Ascending aorta (tissue), 2 donors: ENCODE results near the gene CNKSR2. TPM values are rescaled to one million over a fixed set of nuclear protein-coding genes. Genes with fewer than 3 reads are reported as not detected.
A peak's percentile ranks its signal among the peaks of the same experiment; 100 is the strongest.
"Not testable (repeated sequence)": the region's sequence is repeated elsewhere in the genome, so short reads cannot be mapped to it uniquely, and the experiment has no call there.

Source experiments
- DNase-seq, 2 donors: peaks; one replicate each; pipeline ENCODE4 v3.0.0-alpha.2; 2019; ENCODE audit warnings: low spot score in 2 of 2
- H3K27ac ChIP-seq, 2 donors: fragments of 200-600 bp; sonication (generic); one replicate each; pipeline ENCODE4 v1.5.1; 2016 to 2017; ENCODE audit warnings: mild to moderate bottlenecking in 1 of 2
- H3K27me3 ChIP-seq: fragments of 200-600 bp; sonication (generic); one replicate; pipeline ENCODE4 v1.5.1; 2017
- H3K36me3 ChIP-seq, 2 donors: fragments of 200-600 bp; sonication (generic); one replicate each; pipeline ENCODE4 v1.5.1; 2016
- H3K4me1 ChIP-seq, 2 donors: fragments of 200-600 bp; sonication (generic); one replicate each; pipeline ENCODE4 v1.5.1; 2016 to 2017; ENCODE audit warnings: mild to moderate bottlenecking in 1 of 2
- H3K4me3 ChIP-seq, 2 donors: fragments of 200-600 bp; sonication (generic); one replicate each; pipeline ENCODE4 v1.5.1; 2016 to 2017; ENCODE audit warnings: mild to moderate bottlenecking in 1 of 2
- H3K9me3 ChIP-seq, 2 donors: fragments of 200-600 bp; sonication (generic); one replicate each; pipeline ENCODE4 v1.5.1; 2016
- CTCF ChIP-seq, 3 experiments: fragments of 200-600 bp in 2 of 3; fragments of 450-650 bp in 1 of 3; sonication (generic) in 2 of 3; IDR thresholded peaks; one replicate each; pipeline ENCODE4 v1.5.1; 2016 to 2019; ENCODE audit warnings: antibody characterized with exemption in 3 of 3, mild to moderate bottlenecking in 1 of 3, moderate library complexity in 1 of 3
- intact Hi-C: fragments of 100-400 bp; cut with DNase I; formaldehyde crosslinking; loops from one replicate; pipeline ENCODE4 v1.15.1; 2023
- total RNA-seq: library from RNA; depleted of rRNA; stranded (reverse); fragments of >200 nt; gene quantifications from one replicate; pipeline ENCODE4 v1.1.0, GENCODE V29; 2016

Gene CNKSR2
- total RNA-seq, 1 donor from 2014 or later: 0.53 TPM

DNA sequence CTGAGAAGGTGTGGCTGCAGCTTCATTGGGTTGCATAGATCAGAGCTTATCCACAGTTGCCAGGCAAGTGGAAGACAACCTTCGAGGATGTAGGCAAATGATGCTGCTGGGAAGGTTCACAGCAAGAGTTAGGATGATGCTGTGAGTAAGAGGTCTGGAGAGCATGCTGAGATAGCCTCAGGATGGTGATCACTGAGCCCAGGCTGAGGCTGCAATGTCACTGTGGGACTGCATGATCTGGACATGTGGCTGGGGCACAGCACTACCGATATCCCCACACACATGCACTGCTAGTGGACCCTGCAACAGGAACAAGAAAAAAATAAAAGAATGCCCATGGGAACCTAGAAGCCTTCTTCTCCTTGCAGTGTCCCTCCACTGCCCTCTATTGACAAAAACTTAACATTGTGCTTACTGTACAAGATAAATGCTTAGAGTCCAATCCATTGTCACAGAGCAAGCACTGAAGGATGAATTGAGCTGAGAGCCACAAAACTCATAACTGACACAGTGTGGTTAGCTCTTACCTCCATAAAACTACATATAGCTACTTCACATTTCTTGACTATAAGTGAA, 105.6 kb downstream of the CNKSR2 start:
- peak in 1 of 3 experiments; percentile 53 for TF ChIP-seq CTCF (IDR thresholded peaks at IDR 0.05)

DNA sequence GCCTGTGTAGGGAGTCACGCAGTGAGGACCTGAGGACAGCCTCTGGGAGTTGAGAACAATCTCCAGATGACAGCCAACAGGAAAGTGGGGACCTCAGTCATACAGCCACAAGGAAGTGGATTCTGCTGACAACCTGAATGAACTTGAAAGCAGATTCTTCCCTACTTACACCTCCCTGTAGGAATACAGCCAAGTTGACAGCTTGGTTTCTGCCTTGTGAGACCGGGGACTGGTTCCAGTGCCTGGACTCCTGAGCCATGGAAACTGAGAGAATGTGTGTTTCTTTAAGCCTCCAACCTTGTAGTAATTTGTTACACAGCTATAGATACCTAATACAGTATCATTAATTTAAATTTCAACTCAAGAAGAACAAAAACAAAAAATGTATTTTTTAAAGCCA, 107.5 kb downstream of the CNKSR2 start:
- intact Hi-C loops: no loop called here
- no peaks in the 10 kb centered on the region for H3K9me3 ChIP-seq
- DNase-seq: no peak
- TF ChIP-seq CTCF (IDR thresholded peaks at IDR 0.05): no peak
- H3K4me3 ChIP-seq: no peak overlapping the region
- no peak overlapping the region for H3K27ac ChIP-seq
- H3K36me3 ChIP-seq: no peaks in the 10 kb centered on the region
- no peaks in the 10 kb centered on the region for H3K4me1 ChIP-seq
- no peaks in the 10 kb centered on the region for H3K27me3 ChIP-seq

More for the DNA sequence above, 105.6 kb downstream of the CNKSR2 start:
- no peaks in the 10 kb centered on the region for H3K27me3 ChIP-seq
- no peaks in the 10 kb centered on the region for H3K9me3 ChIP-seq
- H3K27ac ChIP-seq: no peak overlapping the region
- intact Hi-C loops: loop anchor here (5.0 kb wide), 1 partner anchor 952 kb away; no protein-coding TSS in a partner anchor
- no peak overlapping the region for H3K4me3 ChIP-seq
- no peaks in the 10 kb centered on the region for H3K36me3 ChIP-seq
- H3K4me1 ChIP-seq: no peaks in the 10 kb centered on the region
- no peak for DNase-seq

DNA sequence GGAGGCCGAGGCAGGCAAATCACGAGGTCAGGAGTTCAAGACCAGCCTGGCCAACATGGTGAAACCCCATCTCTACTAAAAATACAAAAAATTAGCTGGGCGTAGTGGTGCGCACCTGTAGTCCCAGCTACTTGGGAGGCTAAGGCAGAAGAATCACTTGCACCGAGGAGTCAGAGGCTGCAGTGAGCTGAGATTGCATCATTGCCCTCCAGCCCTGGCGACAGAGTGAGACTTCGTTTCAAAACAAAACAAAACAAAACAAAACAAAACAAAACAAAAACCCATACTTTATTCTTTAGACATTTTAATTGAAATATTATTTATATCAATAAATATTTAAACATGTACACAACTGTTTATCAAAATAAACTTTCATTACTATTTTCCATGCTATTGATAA, 109.8 kb downstream of the CNKSR2 start:
- H3K4me1 ChIP-seq, H3K9me3 ChIP-seq, H3K36me3 ChIP-seq, intact Hi-C loops, H3K4me3 ChIP-seq, H3K27ac ChIP-seq, H3K27me3 ChIP-seq, DNase-seq: not testable (repeated sequence)

DNA sequence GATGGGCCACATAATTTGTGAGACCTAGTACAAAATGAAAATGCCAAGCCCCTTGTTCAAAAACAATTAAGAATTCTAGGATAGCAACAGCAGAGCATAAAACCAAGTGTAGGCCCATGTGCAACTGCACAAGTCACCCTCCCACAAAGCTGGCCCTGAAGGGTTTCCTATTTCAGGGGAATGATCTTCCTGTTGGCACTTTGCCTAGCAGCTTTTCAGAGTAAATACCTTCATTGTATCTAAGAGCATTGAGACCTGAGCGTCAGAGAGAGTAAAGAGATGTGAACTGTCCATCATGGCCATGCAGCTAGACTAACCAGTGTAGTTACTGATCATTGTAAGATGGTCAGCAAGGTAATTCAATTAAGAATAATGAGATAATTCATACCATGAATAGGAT, 113.6 kb downstream of the CNKSR2 start:
- intact Hi-C loops: no loop called here
- no peaks in the 10 kb centered on the region for H3K36me3 ChIP-seq
- H3K27ac ChIP-seq: no peak overlapping the region
- no peak for DNase-seq
- no peaks in the 10 kb centered on the region for H3K4me1 ChIP-seq
- H3K27me3 ChIP-seq: no peaks in the 10 kb centered on the region
- TF ChIP-seq CTCF (IDR thresholded peaks at IDR 0.05): no peak
- no peaks in the 10 kb centered on the region for H3K9me3 ChIP-seq
- no peak overlapping the region for H3K4me3 ChIP-seq

- H3K4me1 ChIP-seq: no peaks in the 10 kb centered on the region
- intact Hi-C loops: no loop called here
- DNase-seq: no peak
- no peaks in the 10 kb centered on the region for H3K27me3 ChIP-seq
- no peaks in the 10 kb centered on the region for H3K9me3 ChIP-seq
- no peak for TF ChIP-seq CTCF (IDR thresholded peaks at IDR 0.05)
- no peak overlapping the region for H3K27ac ChIP-seq
- no peaks in the 10 kb centered on the region for H3K36me3 ChIP-seq
- H3K4me3 ChIP-seq: no peak overlapping the region
These were observed 116.1 kb downstream of the CNKSR2 start for GRCh38 chrX:21490341-21490740.

- no peak for DNase-seq
- H3K9me3 ChIP-seq: no peaks in the 10 kb centered on the region
- H3K4me1 ChIP-seq: no peaks in the 10 kb centered on the region
- H3K36me3 ChIP-seq: no peaks in the 10 kb centered on the region
- H3K4me3 ChIP-seq: no peak overlapping the region
- H3K27me3 ChIP-seq: no peaks in the 10 kb centered on the region
- no peak for TF ChIP-seq CTCF (IDR thresholded peaks at IDR 0.05)
- H3K27ac ChIP-seq: no peak overlapping the region
- intact Hi-C loops: no loop called here
These were observed 119.1 kb downstream of the CNKSR2 start for GRCh38 chrX:21493226-21493830.
